Colon (tissue), 2 donors: ENCODE results near the gene ZNF668.
"Not testable (repeated sequence)": the region's sequence is repeated elsewhere in the genome, so short reads cannot be mapped to it uniquely, and the experiment has no call there.

Experiments used
- FAIRE-seq: peaks from 2 replicates; lab custom pipeline; 2012; peaks lifted over from hg19 to GRCh38; lab: Jason Lieb, UNC
- donor health status: control.
- donor health status: control.

ZNF668 gene

DNA sequence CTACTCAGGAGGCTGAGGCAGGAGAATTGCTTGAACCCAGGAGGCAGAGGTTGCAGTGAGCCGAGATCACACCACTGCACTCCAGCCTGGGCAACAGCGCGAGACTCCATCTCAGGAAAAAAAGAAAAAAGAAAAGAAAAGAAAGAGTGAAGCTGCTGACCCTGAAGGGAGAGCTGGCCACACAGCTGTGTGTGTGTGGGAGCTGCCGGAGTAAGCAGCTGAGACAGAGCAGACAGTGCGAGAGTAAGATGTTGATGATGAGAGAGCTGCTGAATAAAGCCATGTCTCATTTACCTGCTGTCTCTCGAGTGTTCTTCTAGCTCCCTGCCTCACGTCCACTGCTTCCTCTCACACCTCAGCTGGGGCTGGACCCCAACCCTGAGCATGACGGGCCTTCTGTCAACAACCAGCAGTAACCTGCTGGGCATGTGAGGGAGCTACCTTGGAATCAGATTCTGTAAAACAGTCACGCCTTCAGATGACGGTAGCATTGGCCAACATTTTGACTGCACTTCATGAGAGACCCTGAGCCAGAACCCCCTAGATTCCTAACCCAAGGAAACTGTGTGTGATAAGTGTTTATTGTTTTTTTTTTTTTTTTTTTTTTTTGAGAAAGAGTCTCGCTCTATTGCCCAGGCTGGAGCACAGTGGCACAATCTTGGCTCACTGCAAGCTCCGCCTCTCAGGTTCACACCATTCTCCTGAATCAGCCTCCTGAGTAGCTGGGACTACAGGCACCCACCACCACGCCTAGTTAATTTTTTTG lies 27.0 kb upstream of the ZNF668 start:
- FAIRE-seq: not testable (repeated sequence)

DNA sequence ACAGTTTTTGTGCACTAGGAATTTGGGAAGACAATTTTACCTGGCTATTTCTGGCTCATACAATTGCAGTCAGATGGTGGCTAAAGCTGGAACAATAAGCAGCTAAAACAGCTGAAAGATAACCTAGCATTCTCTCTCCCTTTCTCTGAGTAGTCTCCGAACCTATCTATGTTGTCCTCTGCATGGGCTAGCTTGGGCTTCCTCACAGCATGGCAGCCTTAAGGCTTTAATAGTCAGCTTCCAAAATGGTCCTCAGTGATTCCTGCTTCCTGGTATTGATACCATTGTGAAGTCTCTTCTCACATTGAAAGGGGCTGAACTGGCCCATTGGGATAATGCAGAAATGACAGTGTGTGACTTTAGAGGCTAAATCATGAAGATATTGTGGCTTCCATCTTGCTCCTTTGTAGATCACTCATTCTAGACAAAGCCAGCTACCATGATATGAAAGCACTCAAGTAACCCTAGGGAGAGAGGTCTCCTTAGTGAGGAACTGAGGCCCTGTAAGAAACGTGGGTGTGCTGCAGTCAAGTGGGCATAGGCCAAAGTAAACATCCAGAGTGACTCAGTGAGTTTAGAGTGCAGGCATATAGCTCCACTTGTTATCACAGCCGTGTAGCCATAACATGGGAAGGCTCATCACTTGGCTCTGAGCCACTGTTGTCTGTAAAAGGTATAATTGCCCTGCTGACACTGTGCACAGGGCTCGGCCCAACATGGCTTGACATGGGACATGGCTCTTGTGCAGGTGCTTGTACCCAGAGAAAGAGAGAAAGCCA lies 26.0 kb upstream of the ZNF668 start:
- FAIRE-seq: no peak

DNA sequence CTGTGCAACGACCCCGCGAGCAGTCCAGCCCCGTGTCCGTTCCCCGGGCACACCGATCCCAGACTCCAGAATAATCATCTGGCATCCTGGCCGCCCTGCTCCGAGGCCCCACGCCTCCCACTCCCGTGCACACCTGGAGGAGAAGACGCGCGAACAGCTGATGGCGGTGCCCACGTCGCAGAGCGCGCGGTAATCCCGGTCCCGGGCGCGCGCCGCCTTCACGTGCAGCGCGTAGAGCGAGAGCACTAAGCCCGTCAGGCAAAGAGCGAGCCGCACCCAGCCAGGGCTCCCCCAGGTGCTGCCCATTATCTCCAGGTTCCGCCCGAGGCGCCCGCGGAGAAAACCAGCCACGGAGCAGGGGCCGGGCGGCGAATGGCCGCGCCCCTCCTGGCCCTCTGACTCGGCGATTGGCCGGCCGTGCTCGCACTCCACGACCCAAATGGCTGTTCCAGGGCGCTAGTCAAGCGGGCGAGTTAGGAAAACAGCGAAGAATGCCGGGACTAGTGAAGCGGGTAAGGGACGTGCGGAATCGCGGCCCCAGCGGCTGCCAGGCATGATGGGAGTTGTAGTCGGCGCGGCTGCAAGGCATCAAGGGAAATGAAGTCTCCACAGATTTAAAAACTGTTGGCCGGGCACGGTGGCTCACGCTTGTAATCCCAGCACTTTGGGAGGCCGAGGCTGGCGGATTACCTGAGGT lies 20.5 kb upstream of the ZNF668 start, which contains the start of gene VKORC1:
TSS of gene VKORC1 (minus strand) at position 374 of the 697 bp plus-strand sequence. CDS start at position 306, 68 bp downstream.
- FAIRE-seq: no peak

DNA sequence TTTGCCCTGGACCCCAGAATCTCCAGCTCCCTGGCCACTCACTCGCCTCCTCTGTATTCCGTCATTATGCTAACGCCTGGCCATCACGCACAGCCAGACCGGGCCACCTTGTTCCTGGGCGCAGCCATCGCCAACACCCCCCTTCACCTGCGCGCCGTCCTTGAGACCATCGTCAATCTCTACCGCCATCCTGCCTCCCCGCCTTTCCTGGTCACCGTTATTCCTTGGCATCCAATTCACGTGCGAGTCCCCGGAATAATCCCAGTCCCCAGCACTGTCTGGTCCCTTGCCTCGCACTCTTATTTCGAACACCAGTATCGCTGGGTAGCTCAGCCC lies 20.0 kb upstream of the ZNF668 start:
- no peak for FAIRE-seq

DNA sequence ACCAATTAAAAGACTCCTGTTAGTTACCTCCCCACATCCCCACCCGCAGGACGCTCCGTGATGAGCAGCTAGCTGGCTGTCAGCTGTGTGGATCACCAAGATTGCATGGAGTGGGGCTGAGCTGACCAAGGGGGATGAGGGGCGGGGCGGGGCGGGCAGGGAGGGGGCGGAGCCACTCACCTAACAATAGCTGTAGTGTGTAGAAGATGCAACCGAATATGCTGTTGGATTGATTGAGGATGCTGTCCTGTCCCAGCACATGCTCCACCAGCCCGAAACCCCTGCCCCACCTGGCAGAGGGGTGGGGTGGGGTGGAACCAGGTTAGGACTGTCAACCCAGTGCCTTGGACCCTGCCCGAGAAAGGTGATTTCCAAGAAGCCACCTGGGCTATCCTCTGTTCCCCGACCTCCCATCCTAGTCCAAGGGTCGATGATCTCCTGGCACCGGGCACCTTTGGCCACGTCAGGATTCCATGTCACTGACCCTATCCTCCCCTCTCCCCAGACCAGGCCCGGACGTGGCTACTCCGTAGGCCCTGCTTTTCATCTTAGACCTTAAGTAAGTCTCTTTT lies 19.2 kb upstream of the ZNF668 start:
- FAIRE-seq: no peak

DNA sequence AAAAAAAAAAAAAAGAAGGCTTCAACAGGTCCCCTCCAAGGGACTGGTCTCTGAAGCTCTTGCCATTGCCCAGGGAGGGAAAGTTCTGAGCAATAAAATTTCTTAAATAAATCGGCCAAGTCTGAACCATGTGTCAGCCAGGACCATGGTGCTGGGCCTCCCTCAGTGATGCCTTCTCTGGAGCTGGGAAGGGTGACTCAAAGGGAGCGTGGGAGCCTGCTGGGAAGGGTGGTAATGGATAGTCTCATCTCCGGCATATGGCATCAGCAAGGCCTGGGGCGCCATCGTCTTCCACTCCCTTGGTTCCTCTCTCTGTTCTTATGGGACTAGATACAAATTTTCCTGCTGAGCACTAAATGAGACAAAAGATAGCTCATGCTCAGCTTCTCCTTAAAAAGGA lies 18.3 kb upstream of the ZNF668 start:
- no peak for FAIRE-seq

DNA sequence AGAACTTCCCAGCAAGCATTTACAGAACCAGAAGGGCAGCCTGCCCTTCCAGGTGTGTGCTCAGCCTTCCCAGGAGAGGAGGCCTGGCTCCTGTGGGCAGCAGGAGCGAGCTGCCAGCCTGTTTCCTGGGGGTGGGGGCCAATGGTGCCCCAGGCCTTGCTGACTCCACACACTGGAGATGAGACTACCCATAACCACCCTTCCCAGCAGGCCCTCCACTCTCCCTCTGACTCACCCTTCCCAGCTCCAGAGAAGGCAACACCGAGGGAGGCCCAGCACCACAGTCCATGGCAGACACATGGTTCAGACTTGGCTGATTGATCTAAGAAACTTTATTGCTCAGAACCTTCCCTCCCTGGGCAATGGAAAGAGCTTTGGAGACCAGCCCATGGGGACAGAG lies 16.5 kb upstream of the ZNF668 start:
- no peak for FAIRE-seq

DNA sequence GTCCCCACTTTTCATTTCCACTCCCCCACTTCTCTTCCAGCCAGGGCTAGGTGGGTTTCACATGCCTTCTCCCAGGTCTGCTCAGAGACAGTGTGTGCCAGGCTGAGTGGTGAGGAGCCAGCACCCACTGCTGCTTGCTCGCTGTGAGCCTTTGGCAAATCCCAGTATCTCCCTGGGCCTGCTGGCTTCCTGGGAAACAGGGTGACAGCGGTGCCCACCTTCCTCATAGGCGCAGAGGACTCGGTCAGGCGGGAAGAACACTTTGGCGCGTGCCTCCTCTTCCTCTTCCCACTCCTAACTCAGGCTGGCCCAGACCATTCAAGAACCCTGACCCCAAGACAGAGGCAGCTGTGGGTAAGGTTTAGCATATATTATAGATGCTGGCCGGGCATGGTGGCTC lies 15.2 kb upstream of the ZNF668 start:
- no peak for FAIRE-seq

DNA sequence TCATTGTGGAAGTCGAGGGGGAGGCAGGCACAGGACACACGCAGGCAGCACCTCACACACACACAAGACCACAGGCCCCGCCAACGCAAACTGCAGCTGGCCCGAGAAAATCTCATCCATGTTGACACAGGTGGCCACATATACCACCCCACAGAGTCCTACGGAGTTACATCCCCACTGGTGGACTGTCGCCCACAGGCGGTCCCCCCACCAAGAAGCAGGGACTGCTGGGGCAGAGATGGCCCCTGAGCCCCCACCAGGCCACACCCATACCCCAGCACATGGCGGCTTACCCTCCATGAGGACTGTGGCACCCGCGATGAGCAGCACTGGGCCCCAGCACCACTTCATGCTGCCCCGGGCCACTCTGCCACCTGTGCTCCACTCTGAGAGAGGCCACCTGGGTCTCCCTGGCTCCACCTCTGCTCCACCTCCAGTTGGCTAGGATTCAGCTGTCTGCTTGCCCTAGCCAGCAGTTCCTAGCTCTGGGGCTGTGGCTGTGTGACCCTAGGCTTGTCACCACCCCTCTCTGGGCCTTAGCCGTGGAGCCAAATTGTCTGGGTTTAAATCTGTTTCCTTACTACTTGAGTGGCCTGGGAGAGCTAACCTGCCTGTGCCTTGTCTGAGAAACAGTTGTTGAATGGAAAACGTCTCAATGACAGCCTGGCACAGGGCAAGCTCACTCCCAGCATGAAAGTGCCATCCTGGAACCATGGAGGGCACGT lies 14.6 kb upstream of the ZNF668 start, which contains the start of gene PRSS53:
TSS of gene PRSS53 (minus strand) at position 485 of the 725 bp plus-strand sequence. CDS start at position 351, 134 bp downstream.
- FAIRE-seq: no peak

DNA sequence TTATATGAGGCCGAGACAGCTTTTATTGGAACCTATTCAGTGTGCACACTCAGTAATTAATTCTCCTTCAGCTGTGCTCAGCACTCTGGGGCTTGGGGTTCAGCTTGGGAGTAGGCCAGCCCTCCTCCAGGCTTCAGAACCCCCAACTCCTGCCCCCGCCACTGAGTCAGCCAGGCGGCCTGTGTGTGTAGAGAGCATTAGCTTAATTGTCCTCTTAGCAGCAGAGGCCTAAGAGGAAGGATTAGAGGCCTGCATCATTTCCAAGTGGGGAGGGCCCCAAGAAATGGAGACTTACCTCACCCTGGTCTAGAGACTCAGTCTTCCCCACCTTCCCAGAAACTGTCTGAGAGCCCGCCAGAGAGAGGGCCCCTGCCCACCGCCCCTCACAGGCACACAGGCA lies 13.9 kb upstream of the ZNF668 start:
- no peak for FAIRE-seq

DNA sequence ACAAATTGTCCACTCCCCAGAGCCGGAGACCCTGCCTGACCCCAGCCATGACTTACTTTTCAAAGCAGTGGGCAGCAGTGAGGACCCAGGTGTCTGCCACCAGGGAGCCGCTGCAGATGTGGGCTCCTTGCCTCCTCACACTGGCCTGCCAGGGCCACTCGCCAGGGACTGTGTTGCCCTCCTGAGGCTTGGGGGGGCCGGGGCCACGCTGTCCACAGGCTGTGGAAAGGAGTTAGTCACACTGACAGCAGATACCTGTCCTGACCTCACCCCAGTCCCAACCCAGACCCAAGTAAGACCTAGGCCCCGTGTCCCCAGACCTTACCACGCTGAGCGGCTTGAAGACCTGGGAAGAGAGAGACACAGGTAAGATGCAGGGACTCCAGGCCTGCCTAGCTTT lies 13.4 kb upstream of the ZNF668 start:
- FAIRE-seq: no peak

DNA sequence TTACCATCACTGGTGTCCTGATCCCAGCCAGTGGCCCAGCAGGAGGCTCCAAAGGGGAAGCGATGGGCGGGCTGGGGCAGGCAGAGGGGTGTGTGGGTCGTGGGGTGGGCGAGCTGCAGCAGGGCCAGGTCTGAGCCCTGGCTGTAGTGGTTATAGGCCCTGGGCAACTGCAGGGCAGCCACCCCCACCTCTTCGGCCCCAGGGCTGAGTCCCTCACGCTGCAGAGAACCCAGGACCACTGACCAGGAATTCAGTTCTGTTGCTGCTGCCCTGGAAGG lies 12.5 kb upstream of the ZNF668 start:
- FAIRE-seq: no peak

DNA sequence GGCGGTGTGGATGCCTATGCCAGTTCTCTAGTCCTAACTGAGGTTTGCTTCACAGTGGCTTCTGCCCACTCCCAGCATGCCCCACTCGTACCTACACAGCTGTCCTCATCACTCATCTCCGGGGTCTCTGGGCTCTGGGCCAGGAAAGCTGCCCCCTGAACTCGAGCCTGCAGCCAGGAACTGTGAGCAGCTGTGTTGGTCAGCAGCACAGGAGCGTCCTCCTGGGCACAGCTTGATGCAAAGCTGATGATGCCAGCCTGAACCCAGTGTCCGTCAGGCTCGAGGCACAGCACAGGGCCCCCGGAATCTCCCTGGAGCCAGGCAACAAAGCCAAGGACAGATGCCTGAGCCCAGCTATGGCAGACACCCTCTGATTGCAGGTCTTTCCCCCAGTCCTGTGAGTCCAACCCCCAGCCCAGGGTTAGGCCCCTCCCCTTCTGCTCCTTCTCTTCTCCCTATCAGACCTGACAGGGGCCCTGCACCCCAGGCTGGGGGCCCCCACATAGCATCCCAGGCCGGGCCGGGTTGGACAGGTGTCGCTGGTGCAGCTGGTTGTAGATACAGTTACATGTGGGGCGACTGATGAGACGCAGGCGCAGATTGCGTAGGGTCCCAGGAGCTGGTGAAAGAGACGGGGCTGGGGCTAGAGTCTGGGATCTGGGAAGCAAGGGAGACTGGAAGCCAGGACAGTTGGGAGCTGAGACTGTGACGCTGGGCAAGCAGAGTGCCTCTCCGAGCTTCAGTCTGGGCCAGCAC lies 12.0 kb upstream of the ZNF668 start:
- no peak for FAIRE-seq

DNA sequence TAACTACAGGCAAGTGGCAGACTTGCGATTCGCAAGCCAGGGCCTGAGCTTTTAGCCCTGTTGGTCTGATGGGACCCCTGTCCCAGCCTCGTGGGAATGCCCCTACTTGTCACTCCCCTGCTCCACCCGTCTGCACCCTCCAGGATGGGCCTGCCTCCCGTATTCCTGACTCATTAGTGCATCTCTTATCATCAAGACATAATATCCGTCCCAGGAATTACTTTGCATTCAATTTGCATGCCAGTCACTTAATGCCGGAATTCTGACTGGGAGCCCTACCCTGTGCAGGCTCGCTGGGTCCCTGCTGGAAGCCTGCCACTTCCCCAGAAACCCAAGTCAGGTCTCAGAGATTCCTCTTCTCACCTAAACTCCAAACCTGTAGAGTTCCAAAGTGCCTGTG lies 11.4 kb upstream of the ZNF668 start:
- no peak for FAIRE-seq

DNA sequence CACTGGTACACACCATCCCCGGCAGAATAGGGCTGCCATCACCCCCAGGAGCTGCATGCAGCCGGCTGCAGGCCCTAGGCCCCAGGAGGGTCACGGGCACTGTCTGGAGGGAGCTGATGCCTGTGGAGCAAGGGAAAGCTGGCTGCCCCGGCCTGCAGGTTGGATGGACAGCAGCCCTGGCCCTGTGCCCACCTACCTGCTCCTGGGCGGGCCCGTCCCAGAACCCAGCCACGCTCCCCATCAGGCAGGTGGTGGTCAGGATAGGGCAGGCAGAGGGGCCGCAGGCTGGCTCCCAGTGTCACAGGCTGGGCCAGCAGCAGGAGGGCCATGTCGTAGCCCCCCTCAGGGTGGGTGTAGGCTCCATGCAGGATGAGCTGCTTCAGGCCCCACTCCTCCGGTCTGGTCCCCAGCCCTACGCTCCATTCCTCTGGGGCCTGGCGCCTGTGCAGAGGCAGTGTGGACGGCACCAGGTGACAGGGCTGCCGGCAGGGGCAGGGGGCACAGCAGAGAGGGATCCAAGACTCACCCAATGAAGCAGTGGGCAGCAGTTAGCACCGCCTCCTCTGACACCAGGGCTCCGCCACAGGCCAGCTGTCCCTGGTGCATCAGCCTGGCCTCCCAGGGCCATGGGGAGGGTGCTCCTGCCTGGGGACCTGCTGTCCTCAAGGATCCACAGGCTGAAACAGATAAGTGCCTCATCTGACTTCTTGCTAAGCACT lies 10.7 kb upstream of the ZNF668 start:
- FAIRE-seq: no peak

DNA sequence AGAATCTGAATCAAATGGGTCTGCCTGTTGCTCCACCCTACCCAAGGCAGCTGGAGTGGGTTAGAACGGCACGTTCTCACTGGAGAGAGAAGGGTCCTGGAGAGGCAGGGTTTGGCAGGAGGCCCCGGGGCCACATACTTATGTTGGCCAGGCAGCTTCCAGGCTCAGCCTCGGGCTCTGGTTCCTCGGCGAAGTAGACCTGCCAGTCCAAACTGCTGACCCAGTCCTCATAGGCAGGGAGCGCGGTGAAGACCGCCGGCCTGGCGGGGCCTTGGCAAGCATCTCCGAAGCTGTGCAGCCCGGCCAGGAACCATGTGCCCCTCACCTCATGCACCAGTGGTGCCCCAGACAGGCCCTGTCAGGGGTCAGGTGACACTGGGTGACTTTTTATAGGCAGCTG lies 9.9 kb upstream of the ZNF668 start:
- no peak for FAIRE-seq

DNA sequence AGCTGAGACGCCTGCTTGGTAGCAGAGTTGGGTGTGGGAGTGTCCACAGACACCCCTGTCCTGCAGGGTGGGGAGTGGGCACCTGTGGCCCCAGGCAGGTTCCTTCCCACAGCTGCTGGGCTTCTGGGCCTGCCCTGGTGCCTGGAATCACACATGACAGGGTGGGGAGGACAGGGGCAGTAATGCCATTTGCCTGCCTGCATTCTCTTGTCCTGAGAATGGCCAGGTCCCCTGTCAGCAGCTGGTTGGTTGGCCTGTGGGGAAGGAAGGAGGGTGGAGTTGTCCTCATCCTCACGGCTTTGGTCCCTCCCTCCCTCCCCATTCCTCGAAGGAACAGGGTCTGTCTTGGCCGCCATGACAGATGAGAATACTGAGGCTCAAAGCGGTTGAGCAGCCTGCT lies 9.5 kb upstream of the ZNF668 start:
- FAIRE-seq: no peak

DNA sequence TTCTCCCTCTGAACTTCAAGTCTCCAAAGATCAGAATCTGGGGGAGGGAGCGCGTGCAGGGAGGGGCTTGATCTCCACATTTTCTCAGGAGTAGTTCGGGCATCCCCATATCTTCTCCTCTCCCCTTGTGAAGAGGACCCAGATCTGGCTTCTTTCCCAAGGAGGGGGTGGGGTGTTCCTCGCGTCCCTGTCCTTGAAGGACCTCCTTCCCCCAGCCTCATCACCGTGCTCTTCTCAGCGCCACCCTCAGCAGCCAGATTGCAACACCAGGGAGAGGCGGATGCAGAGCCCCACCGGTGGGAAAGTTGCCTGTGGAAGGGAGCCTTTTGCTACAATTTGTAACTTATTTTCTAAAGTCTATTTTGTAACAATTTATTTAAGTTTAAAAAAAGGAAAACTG lies 9.0 kb upstream of the ZNF668 start:
- no peak for FAIRE-seq

DNA sequence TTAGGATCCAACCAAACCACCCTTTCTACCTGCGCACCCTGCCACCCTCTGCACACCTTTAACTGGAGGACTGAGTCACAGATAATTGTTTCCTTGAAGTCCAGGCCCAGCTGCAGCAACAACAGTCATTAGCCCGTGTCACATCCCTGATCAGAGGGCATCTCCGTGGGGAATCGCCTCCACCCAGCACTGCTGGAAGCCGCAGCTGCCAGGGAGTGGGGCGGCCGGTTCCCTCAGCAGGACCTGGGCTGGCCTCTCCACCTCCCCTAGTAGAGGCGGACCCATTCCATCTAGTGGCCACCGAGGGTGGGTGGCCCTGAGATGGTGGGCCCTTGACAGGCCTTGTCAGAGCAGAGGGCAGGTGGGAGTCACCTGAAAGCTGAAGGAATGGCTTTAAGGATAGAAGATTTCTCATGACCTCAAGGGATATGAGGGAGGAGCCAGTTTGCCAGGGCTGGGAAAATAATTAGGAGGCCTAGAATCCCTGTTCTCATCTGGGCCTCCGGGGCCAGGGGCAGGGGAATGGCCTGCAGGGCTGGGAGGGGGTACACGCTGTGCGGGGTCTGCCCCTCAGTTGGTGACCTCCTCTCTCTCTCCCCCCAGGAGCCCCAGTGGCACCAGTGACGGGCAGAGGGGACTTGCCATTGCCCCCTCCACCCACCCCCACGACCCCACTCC lies 8.5 kb upstream of the ZNF668 start:
- no peak for FAIRE-seq
